22Rv1 (cell line): ENCODE data around the gene CRABP1.
A peak's percentile ranks its signal among the peaks of the same experiment; 100 is the strongest.

ENCODE experiments used
- H3K27ac ChIP-seq: fragments of 450-650 bp; 2 replicates; pipeline ENCODE4 v1.5.1; 2017
- CTCF ChIP-seq: fragments of 450-650 bp; IDR thresholded peaks from 2 replicates; pipeline ENCODE4 v1.5.1; 2017; ENCODE audit warnings: mild to moderate bottlenecking
- ZFX ChIP-seq: fragments of 450-650 bp; IDR thresholded peaks from 2 replicates; pipeline ENCODE4 v1.6.1; 2017; ENCODE audit warnings: antibody characterized with exemption, borderline replicate concordance

The CRABP1 gene

GRCh38 chr15:78311292-78311691 lies 28.9 kb upstream of the CRABP1 start:
- TF ChIP-seq ZFX: no peak
- TF ChIP-seq CTCF: no peak
- H3K27ac ChIP-seq: no peak overlapping the region

GRCh38 chr15:78312536-78312935 lies 27.6 kb upstream of the CRABP1 start:
- no peak for TF ChIP-seq ZFX
- no peak for TF ChIP-seq CTCF
- H3K27ac ChIP-seq: no peak overlapping the region

- no peak for TF ChIP-seq ZFX
- no peak for TF ChIP-seq CTCF
- no peak overlapping the region for H3K27ac ChIP-seq
These were observed 27.2 kb upstream of the CRABP1 start for GRCh38 chr15:78312957-78313356.

- no peak overlapping the region for H3K27ac ChIP-seq
- TF ChIP-seq CTCF (no peak), ZFX (no peak)
These were observed 26.8 kb upstream of the CRABP1 start for GRCh38 chr15:78313383-78313782.

GRCh38 chr15:78314181-78314581 lies 26.0 kb upstream of the CRABP1 start:
- H3K27ac ChIP-seq: no peak overlapping the region
- no peak for TF ChIP-seq CTCF
- no peak for TF ChIP-seq ZFX

DNA sequence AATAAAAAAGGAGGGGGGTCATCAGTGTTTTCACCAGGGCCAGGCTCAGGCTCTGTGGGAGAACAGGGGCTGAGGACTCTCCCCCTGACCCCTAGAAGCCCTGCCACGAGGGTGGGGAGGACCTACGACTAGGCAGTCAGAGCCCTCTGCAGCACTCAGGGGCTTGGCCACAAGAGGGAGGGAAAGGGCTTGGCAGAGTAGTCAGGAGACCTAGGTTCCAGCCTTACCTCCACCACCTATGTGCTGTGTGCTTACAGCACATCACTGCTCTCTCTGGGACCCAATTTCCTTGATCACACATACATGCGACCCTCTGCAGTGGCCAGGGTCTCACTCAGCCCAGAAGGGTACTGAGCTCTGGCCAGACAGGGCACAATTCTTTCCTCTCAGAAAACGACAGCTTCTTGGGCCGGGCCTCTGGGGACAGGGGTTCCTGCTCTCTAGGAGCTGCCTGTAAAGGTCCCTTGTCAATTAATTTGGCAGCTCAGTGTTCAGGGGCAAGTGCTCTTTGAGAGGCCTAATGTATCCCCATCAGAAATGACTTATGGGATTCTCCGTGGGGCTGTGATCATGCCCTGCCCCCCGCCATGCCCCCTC lies 24.4 kb upstream of the CRABP1 start:
- TF ChIP-seq ZFX: no peak
- TF ChIP-seq CTCF: peak; percentile 44
- no peak overlapping the region for H3K27ac ChIP-seq

- TF ChIP-seq CTCF (no peak), ZFX (no peak)
- no peak overlapping the region for H3K27ac ChIP-seq
These were observed 23.7 kb upstream of the CRABP1 start for GRCh38 chr15:78316283-78317083.
